ENCODE results near the gene NME9. TPM values are rescaled to one million over a fixed set of nuclear protein-coding genes. Genes with fewer than 3 reads are reported as not detected.

NME9 gene
- total and polyA plus RNA-seq, 2 donors (not counting 1 experiment from before 2014, with no cell fraction given), result not detected

DNA sequence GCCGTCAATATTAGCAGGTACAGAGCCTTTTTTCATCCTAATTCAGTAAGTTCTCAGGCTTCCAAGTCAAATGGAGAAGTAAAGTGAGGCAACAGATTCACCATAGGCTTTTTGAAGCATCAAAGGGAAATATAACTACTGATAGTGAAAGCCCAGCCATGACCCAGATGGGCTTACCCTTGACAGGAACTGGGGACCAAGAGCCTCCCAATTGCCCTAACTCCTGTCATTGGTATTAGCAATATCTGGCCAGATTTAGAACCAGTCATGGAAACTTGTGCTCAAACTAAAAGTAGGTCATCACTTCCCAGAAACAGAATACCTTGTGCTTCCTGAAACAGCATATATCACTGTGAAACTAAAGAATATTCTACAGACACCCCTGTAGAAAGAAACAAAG is 33.0 kb downstream of the NME9 start:
- Histone ChIP-seq H3K27ac (ENCODE audit: insufficient read depth, low read length) (no peak overlapping the region), H4K20me1 (ENCODE audit: control insufficient read depth, extremely low read depth, insufficient read depth, low read length) (no peaks in the 10 kb centered on the region), H3K9me3 (ENCODE audit: control insufficient read depth, insufficient read depth, low read depth, low read length) (no peaks in the 10 kb centered on the region), H3K79me2 (ENCODE audit: control insufficient read depth, insufficient read depth, low read length) (no peaks in the 10 kb centered on the region), H2AFZ (ENCODE audit: low read length) (no peak overlapping the region), H3K27me3 (ENCODE audit: control insufficient read depth, insufficient read depth, low read length) (no peaks in the 10 kb centered on the region), H3K4me3 (replicated peaks in 1 of 4; ENCODE audit: control extremely low read depth in 1 of 4, insufficient read depth in 1 of 4, low read depth in 3 of 4, low read length in 4 of 4) (no peak overlapping the region), H3K9ac (ENCODE audit: insufficient read depth, low read length) (no peak overlapping the region), H3K4me1 (ENCODE audit: control insufficient read depth, extremely low read depth, insufficient read depth, low read length) (no peaks in the 10 kb centered on the region), H3K36me3 (ENCODE audit: control insufficient read depth, insufficient read depth, low read length) (no peaks in the 10 kb centered on the region), H3K4me2 (ENCODE audit: extremely low read depth, insufficient read depth, low read length) (no peak overlapping the region)
- TF ChIP-seq, protein P1, sequence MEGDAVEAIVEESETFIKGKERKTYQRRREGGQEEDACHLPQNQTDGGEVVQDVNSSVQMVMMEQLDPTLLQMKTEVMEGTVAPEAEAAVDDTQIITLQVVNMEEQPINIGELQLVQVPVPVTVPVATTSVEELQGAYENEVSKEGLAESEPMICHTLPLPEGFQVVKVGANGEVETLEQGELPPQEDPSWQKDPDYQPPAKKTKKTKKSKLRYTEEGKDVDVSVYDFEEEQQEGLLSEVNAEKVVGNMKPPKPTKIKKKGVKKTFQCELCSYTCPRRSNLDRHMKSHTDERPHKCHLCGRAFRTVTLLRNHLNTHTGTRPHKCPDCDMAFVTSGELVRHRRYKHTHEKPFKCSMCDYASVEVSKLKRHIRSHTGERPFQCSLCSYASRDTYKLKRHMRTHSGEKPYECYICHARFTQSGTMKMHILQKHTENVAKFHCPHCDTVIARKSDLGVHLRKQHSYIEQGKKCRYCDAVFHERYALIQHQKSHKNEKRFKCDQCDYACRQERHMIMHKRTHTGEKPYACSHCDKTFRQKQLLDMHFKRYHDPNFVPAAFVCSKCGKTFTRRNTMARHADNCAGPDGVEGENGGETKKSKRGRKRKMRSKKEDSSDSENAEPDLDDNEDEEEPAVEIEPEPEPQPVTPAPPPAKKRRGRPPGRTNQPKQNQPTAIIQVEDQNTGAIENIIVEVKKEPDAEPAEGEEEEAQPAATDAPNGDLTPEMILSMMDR (conservative IDR thresholded peaks at IDR 0.05 in 1 of 2, IDR thresholded peaks at IDR 0.05 in 1 of 2; ENCODE audit: low read depth in 1 of 2, low read length in 2 of 2), result no peak
- no peak for TF ChIP-seq EZH2 (IDR thresholded peaks at IDR 0.05; ENCODE audit: low read length, missing control alignments)
- DNase-seq (ENCODE audit: low read depth in 2 of 2), result no peak

DNA sequence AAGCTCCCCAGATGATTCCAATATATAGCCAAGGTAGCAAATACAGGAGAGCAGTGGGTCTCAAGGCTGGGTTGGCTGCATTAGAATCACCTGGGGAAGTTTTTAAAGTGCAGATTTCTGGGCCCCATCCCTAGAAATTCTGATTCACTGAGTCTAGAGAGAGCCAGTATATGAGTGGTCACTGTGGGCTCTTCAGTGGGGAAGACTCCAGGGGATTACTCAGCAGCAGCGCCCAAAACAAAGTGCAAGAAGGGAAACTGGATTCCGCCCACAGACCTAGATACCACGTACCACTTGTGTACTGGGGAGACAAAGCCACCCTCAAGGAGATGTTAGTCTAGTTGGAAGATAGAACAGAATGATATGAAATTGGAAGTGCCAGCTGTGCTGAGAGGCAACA is 40.0 kb downstream of the NME9 start:
- no peak for DNase-seq (ENCODE audit: low read depth in 2 of 2)

DNA sequence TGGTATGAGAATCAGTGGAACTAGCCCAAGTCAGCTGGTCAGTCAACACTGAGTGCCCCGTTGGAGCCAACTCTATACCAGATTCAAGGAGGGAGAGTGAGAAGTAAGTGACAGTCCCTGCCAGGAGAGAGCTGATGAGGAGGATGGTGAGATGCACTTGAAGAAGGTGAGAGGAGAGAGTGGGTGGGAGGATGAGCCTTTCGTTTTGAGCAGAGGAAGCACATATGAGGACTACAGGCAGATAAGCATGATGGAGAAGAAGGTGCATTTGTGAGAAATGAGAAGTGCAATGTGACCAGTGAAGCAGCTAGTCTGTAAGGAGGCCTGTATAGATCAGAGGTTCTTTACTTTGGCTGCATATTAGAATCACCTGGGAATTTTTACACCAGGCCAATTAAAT is 40.4 kb downstream of the NME9 start:
- Histone ChIP-seq H3K9me3 (ENCODE audit: control insufficient read depth, insufficient read depth, low read depth, low read length) (no peaks in the 10 kb centered on the region), H3K79me2 (ENCODE audit: control insufficient read depth, insufficient read depth, low read length) (no peaks in the 10 kb centered on the region), H4K20me1 (ENCODE audit: control insufficient read depth, extremely low read depth, insufficient read depth, low read length) (no peaks in the 10 kb centered on the region), H3K27ac (ENCODE audit: insufficient read depth, low read length) (no peak overlapping the region), H3K4me3 (replicated peaks in 1 of 4; ENCODE audit: control extremely low read depth in 1 of 4, insufficient read depth in 1 of 4, low read depth in 3 of 4, low read length in 4 of 4) (no peak overlapping the region), H3K4me1 (ENCODE audit: control insufficient read depth, extremely low read depth, insufficient read depth, low read length) (no peaks in the 10 kb centered on the region), H3K4me2 (ENCODE audit: extremely low read depth, insufficient read depth, low read length) (no peak overlapping the region), H3K9ac (ENCODE audit: insufficient read depth, low read length) (no peak overlapping the region), H3K36me3 (ENCODE audit: control insufficient read depth, insufficient read depth, low read length) (peaks cover 2% of the 10 kb centered on the region), H2AFZ (ENCODE audit: low read length) (no peak overlapping the region), H3K27me3 (ENCODE audit: control insufficient read depth, insufficient read depth, low read length) (no peaks in the 10 kb centered on the region)
- TF ChIP-seq, protein P1 (conservative IDR thresholded peaks at IDR 0.05 in 1 of 2, IDR thresholded peaks at IDR 0.05 in 1 of 2; ENCODE audit: low read depth in 1 of 2, low read length in 2 of 2), result no peak
- no peak for TF ChIP-seq EZH2 (IDR thresholded peaks at IDR 0.05; ENCODE audit: low read length, missing control alignments)
- no peak for DNase-seq (ENCODE audit: low read depth in 2 of 2)

More for the DNA sequence above, 40.0 kb downstream of the NME9 start:
- no peaks in the 10 kb centered on the region for H3K79me2 ChIP-seq (ENCODE audit: control insufficient read depth, insufficient read depth, low read length)
- TF ChIP-seq EZH2 (IDR thresholded peaks at IDR 0.05; ENCODE audit: low read length, missing control alignments), result no peak
- TF ChIP-seq, protein P1 (conservative IDR thresholded peaks at IDR 0.05 in 1 of 2, IDR thresholded peaks at IDR 0.05 in 1 of 2; ENCODE audit: low read depth in 1 of 2, low read length in 2 of 2), result no peak
- H3K4me2 ChIP-seq (ENCODE audit: extremely low read depth, insufficient read depth, low read length), result no peak overlapping the region
- no peak overlapping the region for H3K9ac ChIP-seq (ENCODE audit: insufficient read depth, low read length)
- H2AFZ ChIP-seq (ENCODE audit: low read length), result no peak overlapping the region
- no peaks in the 10 kb centered on the region for H3K9me3 ChIP-seq (ENCODE audit: control insufficient read depth, insufficient read depth, low read depth, low read length)
- no peak overlapping the region for H3K27ac ChIP-seq (ENCODE audit: insufficient read depth, low read length)
- no peaks in the 10 kb centered on the region for H3K27me3 ChIP-seq (ENCODE audit: control insufficient read depth, insufficient read depth, low read length)
- no peaks in the 10 kb centered on the region for H3K4me1 ChIP-seq (ENCODE audit: control insufficient read depth, extremely low read depth, insufficient read depth, low read length)
- H3K4me3 ChIP-seq (replicated peaks in 1 of 4; ENCODE audit: control extremely low read depth in 1 of 4, insufficient read depth in 1 of 4, low read depth in 3 of 4, low read length in 4 of 4), result no peak overlapping the region
- peaks cover 2% of the 10 kb centered on the region for H3K36me3 ChIP-seq (ENCODE audit: control insufficient read depth, insufficient read depth, low read length)
- H4K20me1 ChIP-seq (ENCODE audit: control insufficient read depth, extremely low read depth, insufficient read depth, low read length), result no peaks in the 10 kb centered on the region
